Measurements from ENCODE around the gene SCGB1C2.
"Not testable (repeated sequence)": the region's sequence is repeated elsewhere in the genome, so short reads cannot be mapped to it uniquely, and the experiment has no call there.

The SCGB1C2 gene

DNA sequence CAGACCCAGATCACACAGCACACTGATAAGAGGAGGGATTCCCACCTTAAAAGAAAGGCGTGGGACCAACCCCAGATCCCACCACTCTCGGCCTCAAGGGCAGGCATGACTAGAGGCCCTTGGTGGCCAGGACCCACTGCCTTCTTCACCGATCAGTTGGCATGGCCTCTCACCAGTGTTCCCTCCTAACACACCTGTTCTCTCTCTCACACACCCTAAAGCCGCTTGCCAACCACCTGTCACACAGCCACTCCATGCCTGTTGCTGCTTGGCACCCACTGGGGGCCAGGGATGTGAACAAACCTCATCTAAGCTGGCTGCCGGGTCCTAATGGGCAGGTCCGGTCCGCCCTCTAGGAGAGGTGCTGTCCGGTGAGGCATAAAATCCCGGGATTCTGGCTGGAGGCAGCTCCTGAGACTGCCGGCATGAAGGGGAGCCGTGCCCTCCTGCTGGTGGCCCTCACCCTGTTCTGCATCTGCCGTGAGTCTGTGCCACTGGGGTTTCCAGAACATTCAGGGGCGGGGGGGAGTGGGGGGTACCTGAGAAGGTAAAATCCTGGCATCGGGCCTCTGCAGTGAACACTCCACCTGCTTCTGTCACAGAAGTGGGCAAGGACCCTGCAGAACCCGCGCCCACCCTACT lies at the start of gene SCGB1C2:
SCGB1C2 (plus strand) TSS at position 404 of the 642 bp plus-strand sequence; CDS start at position 426, 22 bp downstream.
- not testable (repeated sequence) for TF ChIP-seq CTCF (IDR thresholded peaks at IDR 0.05)

DNA sequence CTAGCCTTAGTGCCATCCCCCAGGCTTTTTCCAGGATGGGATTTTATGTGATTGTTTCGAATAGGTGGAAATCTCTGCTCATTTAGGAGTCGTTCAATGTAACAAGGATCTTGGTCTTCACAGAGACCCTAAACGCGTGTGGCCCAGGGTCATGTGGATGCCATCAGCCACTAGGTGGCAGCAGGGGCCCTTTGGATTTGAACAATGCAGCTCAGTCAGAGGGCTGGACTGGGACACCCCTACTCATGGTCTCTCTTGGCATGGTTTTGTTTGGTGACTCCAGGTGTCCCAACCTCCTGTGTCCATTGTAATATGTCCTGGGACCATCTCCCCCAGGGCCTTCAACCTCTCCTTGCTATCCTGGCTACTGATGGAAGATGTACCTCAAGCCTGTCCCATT lies 838 bp upstream of the SCGB1C2 start:
- TF ChIP-seq CTCF (IDR thresholded peaks at IDR 0.05), result peak; percentile 37; the same call in 1 of the 2 replicates

- TF ChIP-seq CTCF (IDR thresholded peaks at IDR 0.05), result no peak
Observed at GRCh38 chr17:142102-142661, 4.8 kb downstream of the SCGB1C2 start.

GRCh38 chr17:142876-143784 lies 5.8 kb downstream of the SCGB1C2 start:
- no peak for TF ChIP-seq CTCF (IDR thresholded peaks at IDR 0.05)

- TF ChIP-seq CTCF (IDR thresholded peaks at IDR 0.05), result peak; percentile 81
Observed at GRCh38 chr17:143785-144281, 6.5 kb downstream of the SCGB1C2 start.

GRCh38 chr17:144936-145670 lies 7.7 kb downstream of the SCGB1C2 start:
- no peak for TF ChIP-seq CTCF (IDR thresholded peaks at IDR 0.05)
